HepG2 (cell line): ENCODE measurements around the gene HOXD1. TPM values are rescaled to one million over a fixed set of nuclear protein-coding genes. Genes with fewer than 3 reads are reported as not detected.

ENCODE experiments used
- BATF2 ChIP-seq: sonication (generic); formaldehyde crosslinking; IDR thresholded peaks from 2 replicates; pipeline ENCODE4 v1.8.0; 2022; ENCODE audit warnings: mild to moderate bottlenecking, missing genetic modification reagents, moderate library complexity
- GRHL1 ChIP-seq: sonication (generic); formaldehyde crosslinking; conservative IDR thresholded peaks from 2 replicates; pipeline ENCODE4 v1.8.0; 2022; ENCODE audit warnings: missing genetic modification reagents
- PRMT3 ChIP-seq: sonication (generic); formaldehyde crosslinking; IDR thresholded peaks from 2 replicates; pipeline ENCODE4 v1.8.1; 2022; ENCODE audit warnings: low read depth, mild to moderate bottlenecking, moderate library complexity, missing genetic modification reagents, borderline replicate concordance
- RNF219 ChIP-seq: sonication (generic); formaldehyde crosslinking; IDR thresholded peaks from 2 replicates; pipeline ENCODE4 v1.5.0; 2020; ENCODE audit warnings: mild to moderate bottlenecking, missing genetic modification reagents
- SMC3 ChIP-seq: IDR thresholded peaks from 2 replicates; pipeline ENCODE4 v1.6.1; 2011; ENCODE audit warnings: low read length, improper control_type of control experiment
- SRY ChIP-seq: sonication (generic); formaldehyde crosslinking; IDR thresholded peaks from 2 replicates; pipeline ENCODE4 v1.8.0; 2022; ENCODE audit warnings: mild to moderate bottlenecking, missing genetic modification reagents
- ZNF530 ChIP-seq: sonication (generic); formaldehyde crosslinking; IDR thresholded peaks from 2 replicates; pipeline ENCODE4 v1.5.0; 2020; ENCODE audit warnings: low read depth, mild to moderate bottlenecking, missing genetic modification reagents
- ZSCAN5A ChIP-seq: sonication (generic); formaldehyde crosslinking; IDR thresholded peaks from 2 replicates; pipeline ENCODE4 v1.8.0; 2022; ENCODE audit warnings: mild to moderate bottlenecking, missing genetic modification reagents, borderline replicate concordance
- polyA plus RNA-seq, 8 experiments: library from polyadenylated mRNA; depleted of rRNA in 3 of 8; stranded (reverse) in 7 of 8; unstranded in 1 of 8; fragments of >200 nt; fragmentation: Illumina TruSeq in 4 of 8; extraction: Trizol in 4 of 8; gene quantifications; 2 replicates each; pipeline versions ENCODE4 v1.2.1 to v1.2.3, GENCODE V29; 2011 to 2016; ENCODE audit warnings: low read depth in 4 of 8, missing spikeins in 1 of 8, mixed read lengths in 1 of 8; ENCODE audit not compliant: insufficient read depth in 1 of 8
- total RNA-seq, 5 experiments: library from RNA; depleted of rRNA; stranded (reverse); fragments of >200 nt; fragmentation: Illumina TruSeq; extraction: Trizol; gene quantifications; 2 replicates each; pipeline ENCODE4 v1.2.3, GENCODE V29; 2016; ENCODE audit warnings: low read depth in 1 of 5

HOXD1 gene
- total and polyA plus RNA-seq, 2 of the 13 experiments (the other 11 are each of a cell fraction or from before 2014, with no cell fraction given): 10.0 to 22.3 TPM

- TF ChIP-seq BATF2 (CRISPR knock-in tag) (no peak), RNF219 (CRISPR knock-in tag) (no peak), SMC3 (no peak), ZNF530 (CRISPR knock-in tag) (no peak), ZSCAN5A (CRISPR knock-in tag) (no peak), PRMT3 (CRISPR knock-in tag) (no peak), GRHL1 (no peak), SRY (CRISPR knock-in tag) (no peak)
Measured at GRCh38 chr2:176150584-176151441, 37.7 kb upstream of the HOXD1 start (continued).
